ENCODE results near the gene HNRNPD.

DNA sequence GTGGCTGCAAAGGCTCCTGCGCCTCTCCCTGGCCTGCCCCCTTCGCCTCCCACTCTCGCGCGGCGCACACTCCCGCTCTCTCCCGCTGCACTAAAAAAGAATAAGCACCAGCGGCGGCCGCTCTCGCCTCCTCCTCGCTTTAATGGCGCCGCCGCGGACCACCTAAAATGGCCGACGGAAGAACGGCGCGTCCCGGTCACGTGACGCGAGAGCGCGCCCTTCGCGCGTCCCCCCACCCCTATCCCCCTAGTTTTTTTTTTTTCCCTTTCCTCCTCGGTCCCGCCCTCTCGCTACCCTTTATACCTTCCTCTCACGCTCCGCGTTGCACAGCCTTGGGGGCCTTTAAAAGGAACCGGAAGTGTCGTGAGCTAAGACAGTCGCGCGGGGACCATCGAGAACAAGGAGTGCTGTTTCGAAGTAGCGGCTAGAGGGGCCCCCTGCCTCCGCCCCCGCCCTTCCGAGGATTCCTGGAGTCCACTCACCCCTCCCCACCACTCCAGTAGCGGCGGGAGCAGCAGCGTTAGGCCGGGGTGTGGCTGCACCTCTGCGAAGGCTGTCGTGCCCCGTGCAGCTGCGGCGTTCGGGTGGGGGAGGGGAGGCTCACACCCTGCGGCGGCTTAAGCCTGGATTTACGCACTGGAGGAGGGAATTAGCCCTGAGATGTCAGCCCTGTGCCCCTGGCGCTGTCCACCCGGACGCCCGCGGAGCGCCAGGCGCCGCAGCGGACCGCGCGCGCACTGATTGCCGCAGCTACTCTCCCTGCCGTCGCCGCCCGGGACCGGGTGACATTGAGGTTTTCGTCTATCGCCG, at the start of gene HNRNPD:
- TF ChIP-seq NR3C1 (CRISPR knock-in tag; conservative IDR thresholded peaks at IDR 0.05; ENCODE audit: low read depth) (no peak), FOXJ3 (CRISPR knock-in tag; IDR thresholded peaks at IDR 0.05; ENCODE audit: borderline replicate concordance) (no peak), KAT7 (CRISPR knock-in tag; IDR thresholded peaks at IDR 0.05; ENCODE audit: borderline replicate concordance) (peak; percentile 95), IRF2 (CRISPR knock-in tag; IDR thresholded peaks at IDR 0.05; ENCODE audit: borderline replicate concordance, low read depth) (no peak), TCF7 (CRISPR knock-in tag; IDR thresholded peaks at IDR 0.05; ENCODE audit: low read depth) (no peak), NFYB (CRISPR knock-in tag; conservative IDR thresholded peaks at IDR 0.05; ENCODE audit: low read depth) (no peak), ZNF416 (CRISPR knock-in tag; IDR thresholded peaks at IDR 0.05) (no peak), ELF4 (CRISPR knock-in tag; IDR thresholded peaks at IDR 0.05; ENCODE audit: low read depth) (peak; percentile 21; the same call in 1 of the 2 replicates), TP53 (CRISPR knock-in tag; IDR thresholded peaks at IDR 0.05) (peak; percentile 91), ZNF232 (CRISPR knock-in tag; IDR thresholded peaks at IDR 0.05) (peak; percentile 84; the same call in 1 of the 2 replicates)
- TF ChIP-seq, protein P1, sequence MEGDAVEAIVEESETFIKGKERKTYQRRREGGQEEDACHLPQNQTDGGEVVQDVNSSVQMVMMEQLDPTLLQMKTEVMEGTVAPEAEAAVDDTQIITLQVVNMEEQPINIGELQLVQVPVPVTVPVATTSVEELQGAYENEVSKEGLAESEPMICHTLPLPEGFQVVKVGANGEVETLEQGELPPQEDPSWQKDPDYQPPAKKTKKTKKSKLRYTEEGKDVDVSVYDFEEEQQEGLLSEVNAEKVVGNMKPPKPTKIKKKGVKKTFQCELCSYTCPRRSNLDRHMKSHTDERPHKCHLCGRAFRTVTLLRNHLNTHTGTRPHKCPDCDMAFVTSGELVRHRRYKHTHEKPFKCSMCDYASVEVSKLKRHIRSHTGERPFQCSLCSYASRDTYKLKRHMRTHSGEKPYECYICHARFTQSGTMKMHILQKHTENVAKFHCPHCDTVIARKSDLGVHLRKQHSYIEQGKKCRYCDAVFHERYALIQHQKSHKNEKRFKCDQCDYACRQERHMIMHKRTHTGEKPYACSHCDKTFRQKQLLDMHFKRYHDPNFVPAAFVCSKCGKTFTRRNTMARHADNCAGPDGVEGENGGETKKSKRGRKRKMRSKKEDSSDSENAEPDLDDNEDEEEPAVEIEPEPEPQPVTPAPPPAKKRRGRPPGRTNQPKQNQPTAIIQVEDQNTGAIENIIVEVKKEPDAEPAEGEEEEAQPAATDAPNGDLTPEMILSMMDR (IDR thresholded peaks at IDR 0.05): no peak
- TF ChIP-seq, protein P2, sequence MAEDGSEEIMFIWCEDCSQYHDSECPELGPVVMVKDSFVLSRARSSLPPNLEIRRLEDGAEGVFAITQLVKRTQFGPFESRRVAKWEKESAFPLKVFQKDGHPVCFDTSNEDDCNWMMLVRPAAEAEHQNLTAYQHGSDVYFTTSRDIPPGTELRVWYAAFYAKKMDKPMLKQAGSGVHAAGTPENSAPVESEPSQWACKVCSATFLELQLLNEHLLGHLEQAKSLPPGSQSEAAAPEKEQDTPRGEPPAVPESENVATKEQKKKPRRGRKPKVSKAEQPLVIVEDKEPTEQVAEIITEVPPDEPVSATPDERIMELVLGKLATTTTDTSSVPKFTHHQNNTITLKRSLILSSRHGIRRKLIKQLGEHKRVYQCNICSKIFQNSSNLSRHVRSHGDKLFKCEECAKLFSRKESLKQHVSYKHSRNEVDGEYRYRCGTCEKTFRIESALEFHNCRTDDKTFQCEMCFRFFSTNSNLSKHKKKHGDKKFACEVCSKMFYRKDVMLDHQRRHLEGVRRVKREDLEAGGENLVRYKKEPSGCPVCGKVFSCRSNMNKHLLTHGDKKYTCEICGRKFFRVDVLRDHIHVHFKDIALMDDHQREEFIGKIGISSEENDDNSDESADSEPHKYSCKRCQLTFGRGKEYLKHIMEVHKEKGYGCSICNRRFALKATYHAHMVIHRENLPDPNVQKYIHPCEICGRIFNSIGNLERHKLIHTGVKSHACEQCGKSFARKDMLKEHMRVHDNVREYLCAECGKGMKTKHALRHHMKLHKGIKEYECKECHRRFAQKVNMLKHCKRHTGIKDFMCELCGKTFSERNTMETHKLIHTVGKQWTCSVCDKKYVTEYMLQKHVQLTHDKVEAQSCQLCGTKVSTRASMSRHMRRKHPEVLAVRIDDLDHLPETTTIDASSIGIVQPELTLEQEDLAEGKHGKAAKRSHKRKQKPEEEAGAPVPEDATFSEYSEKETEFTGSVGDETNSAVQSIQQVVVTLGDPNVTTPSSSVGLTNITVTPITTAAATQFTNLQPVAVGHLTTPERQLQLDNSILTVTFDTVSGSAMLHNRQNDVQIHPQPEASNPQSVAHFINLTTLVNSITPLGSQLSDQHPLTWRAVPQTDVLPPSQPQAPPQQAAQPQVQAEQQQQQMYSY (CRISPR knock-in tag; IDR thresholded peaks at IDR 0.05): no peak
- TF ChIP-seq, protein P3, sequence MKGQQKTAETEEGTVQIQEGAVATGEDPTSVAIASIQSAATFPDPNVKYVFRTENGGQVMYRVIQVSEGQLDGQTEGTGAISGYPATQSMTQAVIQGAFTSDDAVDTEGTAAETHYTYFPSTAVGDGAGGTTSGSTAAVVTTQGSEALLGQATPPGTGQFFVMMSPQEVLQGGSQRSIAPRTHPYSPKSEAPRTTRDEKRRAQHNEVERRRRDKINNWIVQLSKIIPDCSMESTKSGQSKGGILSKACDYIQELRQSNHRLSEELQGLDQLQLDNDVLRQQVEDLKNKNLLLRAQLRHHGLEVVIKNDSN (CRISPR knock-in tag; IDR thresholded peaks at IDR 0.05): peak; percentile 97
- TF ChIP-seq, protein P4, sequence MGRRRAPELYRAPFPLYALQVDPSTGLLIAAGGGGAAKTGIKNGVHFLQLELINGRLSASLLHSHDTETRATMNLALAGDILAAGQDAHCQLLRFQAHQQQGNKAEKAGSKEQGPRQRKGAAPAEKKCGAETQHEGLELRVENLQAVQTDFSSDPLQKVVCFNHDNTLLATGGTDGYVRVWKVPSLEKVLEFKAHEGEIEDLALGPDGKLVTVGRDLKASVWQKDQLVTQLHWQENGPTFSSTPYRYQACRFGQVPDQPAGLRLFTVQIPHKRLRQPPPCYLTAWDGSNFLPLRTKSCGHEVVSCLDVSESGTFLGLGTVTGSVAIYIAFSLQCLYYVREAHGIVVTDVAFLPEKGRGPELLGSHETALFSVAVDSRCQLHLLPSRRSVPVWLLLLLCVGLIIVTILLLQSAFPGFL (CRISPR knock-in tag; IDR thresholded peaks at IDR 0.05; ENCODE audit: borderline replicate concordance): no peak; the same call in 1 of the 2 replicates

Measured in WTC11 (cell line).